Measurements from ENCODE around the gene CNOT3.

DNA sequence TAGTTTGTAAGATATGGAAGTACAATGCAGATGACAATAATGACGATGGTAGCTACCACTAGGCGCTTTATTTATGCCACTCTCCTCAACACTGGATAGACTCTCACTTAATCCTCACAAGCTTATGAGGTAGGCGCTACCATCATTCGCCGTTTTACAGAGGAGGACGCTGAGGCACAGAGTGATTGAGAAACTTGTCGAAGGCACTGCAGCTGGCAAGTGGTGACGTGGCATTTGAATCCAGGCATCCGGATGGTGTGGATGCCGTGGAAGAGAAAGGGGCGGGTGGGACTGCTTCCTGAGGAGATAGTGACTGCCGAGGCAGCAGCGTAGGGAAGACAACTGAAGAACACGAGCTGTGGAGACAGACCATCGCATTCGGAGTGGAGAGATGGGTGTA lies 61.8 kb downstream of the CNOT3 start:
- TF ChIP-seq, protein P1, sequence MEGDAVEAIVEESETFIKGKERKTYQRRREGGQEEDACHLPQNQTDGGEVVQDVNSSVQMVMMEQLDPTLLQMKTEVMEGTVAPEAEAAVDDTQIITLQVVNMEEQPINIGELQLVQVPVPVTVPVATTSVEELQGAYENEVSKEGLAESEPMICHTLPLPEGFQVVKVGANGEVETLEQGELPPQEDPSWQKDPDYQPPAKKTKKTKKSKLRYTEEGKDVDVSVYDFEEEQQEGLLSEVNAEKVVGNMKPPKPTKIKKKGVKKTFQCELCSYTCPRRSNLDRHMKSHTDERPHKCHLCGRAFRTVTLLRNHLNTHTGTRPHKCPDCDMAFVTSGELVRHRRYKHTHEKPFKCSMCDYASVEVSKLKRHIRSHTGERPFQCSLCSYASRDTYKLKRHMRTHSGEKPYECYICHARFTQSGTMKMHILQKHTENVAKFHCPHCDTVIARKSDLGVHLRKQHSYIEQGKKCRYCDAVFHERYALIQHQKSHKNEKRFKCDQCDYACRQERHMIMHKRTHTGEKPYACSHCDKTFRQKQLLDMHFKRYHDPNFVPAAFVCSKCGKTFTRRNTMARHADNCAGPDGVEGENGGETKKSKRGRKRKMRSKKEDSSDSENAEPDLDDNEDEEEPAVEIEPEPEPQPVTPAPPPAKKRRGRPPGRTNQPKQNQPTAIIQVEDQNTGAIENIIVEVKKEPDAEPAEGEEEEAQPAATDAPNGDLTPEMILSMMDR (conservative IDR thresholded peaks at IDR 0.05; ENCODE audit: low read depth, low read length) = no peak
- TF ChIP-seq EZH2 (IDR thresholded peaks at IDR 0.05; ENCODE audit: low read length, unreplicated experiment) = no peak
